PC-3 (cell line): Measurements from ENCODE around the gene KCNJ15.

ENCODE experiments used
- CTCF ChIP-seq: fragments of 300-600 bp; sonication (generic); conservative IDR thresholded peaks from 2 replicates; pipeline ENCODE4 v1.5.1; 2017; ENCODE audit warnings: antibody characterized with exemption, low read depth, mild to moderate bottlenecking, low read length
- EZH2 ChIP-seq: fragments of 300-600 bp; sonication (generic); IDR thresholded peaks from one replicate; pipeline ENCODE4 v1.6.1; 2017; ENCODE audit warnings: antibody characterized with exemption, mild to moderate bottlenecking, low read length; ENCODE audit not compliant: unreplicated experiment

- TF ChIP-seq CTCF: no peak
- TF ChIP-seq EZH2: no peak
Measured at GRCh38 chr21:38242061-38242460, 14.7 kb upstream of the KCNJ15 start.
